ENCODE data around the gene SHCBP1L.

Gene SHCBP1L

GRCh38 chr1:182952677-182953444, at the start of gene SHCBP1L:
TSS of gene SHCBP1L (minus strand) at chr1:182953166. CDS start at chr1:182953133, 33 bp downstream.
- DNase-seq (ENCODE audit: low read depth): no peak

DNA sequence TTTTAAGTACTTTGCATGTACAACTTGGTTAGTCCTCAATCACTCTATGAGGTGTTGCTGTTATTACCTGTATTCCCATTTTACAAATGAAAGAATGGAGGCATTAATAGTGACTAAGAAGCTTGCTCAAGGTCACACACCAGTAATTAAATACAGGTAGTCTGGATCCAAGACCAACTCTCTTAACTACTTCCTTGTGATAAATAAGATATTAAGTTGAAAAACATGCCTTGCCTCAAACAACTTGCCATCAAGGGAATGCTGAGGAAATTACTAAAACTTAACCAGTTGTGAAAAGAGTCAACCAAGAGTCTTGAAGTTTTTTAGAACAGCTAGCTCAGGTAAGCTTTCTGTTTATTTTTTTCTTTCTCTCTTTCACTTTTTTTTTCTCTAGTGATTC, 49.3 kb upstream of the SHCBP1L start:
- DNase-seq (ENCODE audit: low read depth): no peak

DNA sequence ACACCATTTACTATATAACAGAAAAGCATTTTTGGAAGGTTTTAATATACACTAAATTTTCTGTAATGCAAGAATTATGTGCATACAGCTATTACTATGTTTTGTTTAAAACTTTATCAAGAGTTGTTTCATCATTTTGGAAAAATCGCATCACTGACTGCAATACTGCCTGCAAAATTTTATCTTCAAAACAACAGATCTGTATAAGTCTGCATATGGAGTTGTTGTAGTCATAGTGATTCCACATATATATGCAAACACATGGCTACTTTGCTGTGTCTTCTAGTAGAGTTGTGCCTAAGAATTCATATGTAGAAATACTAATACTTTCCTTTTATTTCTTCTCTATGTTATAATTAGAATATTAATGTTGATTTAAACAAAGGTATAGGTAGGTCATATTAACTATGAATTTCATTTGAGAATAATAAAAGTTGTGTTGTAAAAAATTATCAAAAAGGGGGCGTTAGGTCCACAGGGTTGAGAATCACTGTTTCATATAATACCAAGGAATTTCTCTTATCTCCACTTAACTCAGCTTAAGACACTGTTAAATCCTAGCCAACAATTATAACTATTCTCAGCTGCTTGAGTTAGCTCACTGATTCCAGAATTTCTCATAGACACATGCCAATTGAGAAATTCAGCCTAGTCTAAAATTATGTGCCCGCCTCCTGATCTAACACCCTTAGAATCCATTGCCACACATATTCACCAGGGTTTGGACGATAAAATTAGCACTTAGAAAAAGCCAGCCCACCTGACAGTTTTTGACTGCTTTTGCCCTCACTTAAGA, 47.4 kb upstream of the SHCBP1L start:
- no peak for DNase-seq (ENCODE audit: low read depth)

DNA sequence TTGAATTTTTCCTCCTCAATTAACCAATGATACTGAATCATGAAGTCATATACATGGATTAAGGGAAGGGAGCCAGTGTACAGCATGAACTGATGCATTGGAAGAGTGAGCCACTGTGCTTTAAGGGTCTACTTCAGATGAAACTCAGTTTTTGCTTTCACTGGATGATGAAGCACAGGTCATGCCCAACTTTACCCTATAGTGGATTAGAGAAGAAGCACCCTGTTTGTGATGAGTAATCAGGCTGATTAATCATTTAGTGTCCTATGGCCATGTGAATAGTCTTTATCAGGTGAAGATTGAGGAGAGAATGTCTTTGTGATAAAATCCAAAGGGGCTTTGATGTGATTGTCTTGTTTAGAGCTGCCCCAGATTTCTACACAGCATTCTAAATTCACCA, 45.5 kb upstream of the SHCBP1L start:
- DNase-seq (ENCODE audit: low read depth): no peak

DNA sequence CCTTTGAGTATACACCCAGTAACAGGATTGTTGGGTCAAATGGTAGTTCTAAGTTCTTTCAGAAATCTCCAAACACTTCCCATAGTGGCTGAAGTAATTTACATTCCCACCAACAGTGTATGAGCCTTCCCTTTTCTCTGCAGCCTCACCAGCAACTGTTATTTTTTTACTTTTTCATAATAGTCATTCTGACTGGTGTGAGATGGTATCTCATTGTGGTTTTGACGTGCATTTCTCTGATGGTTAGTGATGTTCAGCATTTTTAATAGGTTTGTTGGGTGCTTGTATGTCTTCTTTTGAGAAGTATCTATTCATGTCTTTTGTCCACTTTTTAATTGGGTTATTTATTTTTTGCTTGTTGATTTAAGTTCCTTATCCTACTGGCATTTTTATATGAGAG, 43.9 kb upstream of the SHCBP1L start:
- no peak for DNase-seq (ENCODE audit: low read depth)

DNA sequence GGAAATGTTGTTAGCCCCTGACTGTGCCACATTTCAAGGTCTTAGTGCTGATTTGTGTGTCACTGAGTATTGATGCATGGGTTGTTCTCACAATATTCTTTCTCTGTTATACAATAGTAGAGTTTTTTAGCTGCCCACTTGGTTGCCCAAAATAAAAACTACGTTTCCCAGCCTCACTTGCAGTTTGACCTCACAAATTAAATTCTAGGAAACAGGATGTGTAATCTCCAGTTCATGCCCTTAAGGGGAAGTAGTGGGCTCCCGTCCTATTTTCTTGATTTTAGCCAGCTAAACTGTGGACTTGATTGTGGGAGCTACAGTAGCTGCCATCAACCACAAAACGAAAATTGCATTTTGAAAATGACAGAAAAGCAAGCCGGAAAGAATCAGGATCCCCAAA, 42.9 kb upstream of the SHCBP1L start:
- no peak for DNase-seq (ENCODE audit: low read depth)

GRCh38 chr1:182993746-182994145, 40.8 kb upstream of the SHCBP1L start:
- no peak for DNase-seq (ENCODE audit: low read depth)

DNA sequence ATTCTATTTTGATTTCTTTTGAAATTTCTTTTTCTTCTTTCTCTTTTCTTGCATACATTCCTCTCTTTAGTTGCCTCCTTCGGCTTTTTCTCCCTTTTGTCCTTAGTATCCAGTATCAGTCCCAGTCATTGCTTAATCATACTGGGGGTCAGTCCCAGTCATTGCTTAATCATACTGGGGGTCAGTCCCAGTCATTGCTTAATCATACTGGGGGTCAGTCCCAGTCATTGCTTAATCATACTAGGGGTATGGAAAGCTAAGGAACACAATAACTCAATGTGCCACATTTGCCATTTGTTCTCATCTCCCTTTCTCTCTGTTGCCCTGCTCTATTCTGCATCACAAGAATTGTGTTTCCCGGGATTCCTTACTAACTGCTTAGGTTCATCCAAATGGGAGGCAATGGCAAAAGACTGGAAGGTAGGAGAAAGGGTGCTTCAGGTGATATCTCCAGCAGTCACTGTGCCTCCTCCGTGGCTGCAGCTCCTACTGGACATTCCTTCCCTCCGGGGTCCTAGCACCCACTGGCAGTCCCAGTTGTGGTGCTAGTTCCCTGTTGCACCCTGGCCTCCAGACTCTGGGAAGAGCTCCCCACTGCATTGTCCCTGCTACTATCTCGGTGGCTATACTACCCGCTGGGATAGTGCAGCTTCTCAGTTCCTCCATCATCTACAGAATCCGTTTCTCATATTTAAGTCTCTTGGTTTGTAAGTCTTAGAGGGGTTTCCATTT, 37.6 kb upstream of the SHCBP1L start:
- no peak for DNase-seq (ENCODE audit: low read depth)

DNA sequence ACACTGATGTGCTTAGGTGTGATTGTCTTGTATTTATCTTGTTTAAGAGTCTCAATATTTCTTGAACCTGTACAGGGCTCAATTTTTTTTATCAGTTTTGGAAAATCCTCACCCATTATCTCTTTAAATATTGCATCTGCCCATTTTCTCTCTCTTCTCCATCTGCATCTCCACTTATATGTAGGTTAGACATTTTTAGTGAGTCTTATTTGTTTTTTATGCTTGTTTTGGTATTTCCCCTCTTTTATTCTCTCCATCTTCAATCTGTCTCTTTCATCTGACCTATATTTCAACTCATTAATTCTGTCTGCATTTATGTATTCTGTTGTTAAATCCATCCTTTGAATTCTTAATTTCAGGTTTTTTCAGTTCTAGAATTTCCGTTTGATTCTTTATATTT, 32.9 kb upstream of the SHCBP1L start:
- no peak for DNase-seq (ENCODE audit: low read depth)

DNA sequence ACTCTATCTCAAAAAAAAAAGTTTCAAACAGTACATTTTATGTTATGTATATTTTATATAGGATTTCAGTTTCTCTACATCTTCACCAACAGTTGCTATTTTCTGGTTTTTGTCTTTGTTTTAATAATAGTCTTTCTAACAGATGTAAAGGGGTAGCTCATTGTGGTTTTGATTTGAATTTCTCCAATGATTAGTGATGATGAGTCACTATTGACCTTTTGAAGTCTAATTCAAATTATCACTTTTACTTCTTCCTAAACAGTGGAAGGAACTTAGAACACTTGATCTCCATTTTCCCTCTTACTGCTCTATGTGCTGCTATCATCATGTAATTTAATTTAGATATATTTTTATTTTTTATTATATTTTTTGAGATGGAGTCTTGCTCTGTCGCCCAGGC, 31.7 kb upstream of the SHCBP1L start:
- DNase-seq (ENCODE audit: low read depth): no peak

DNA sequence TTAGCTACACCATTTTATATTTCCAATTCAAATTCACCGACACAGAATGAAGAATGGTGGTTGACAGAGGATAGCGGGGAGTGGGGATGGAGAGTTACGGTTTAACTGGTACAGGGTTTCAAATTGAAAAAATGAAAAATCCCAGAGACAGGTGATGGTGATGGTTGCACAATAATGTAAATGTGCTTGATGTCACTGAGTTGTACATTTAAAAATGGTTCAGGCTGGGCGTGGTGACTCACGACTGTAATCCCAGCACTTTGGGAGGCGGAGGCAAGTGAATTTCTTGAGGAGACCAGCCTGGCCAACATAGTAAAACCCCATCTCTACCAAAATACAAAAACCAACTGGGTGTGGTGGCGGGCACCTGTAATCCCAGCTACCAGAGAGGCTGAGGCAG, 31.2 kb upstream of the SHCBP1L start:
- no peak for DNase-seq (ENCODE audit: low read depth)

DNA sequence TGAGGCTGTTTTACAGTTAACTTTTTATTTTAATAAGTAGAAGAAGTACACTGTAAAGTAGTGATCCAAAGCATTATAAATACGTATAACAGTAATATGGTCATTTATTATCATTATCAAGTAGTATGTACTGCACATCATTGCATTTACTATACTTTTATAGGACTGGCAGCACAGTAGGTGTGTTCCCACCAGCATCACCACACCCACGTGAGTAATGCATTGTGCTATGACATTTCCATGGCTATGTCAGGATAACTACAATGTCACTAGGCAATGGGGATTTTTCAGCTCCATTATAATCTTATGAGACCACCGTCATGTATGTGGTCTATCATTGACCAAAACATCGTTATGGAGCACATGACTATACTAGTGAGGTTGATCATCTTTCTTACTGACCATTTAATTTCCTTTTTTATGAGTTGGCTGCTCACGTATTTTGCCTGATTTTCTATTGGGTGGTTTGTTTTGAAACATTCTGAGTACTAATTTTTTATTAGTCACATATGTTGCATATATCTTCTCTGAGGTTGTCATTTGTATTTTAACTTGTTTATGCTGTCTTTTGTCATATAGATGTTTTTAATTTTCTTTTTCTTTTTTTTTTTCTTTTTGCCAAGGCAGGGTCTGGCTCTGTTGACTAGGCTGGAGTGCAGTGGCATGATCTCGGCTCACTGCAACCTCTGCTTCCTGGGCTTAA, 25.3 kb upstream of the SHCBP1L start:
- DNase-seq (ENCODE audit: low read depth): no peak

GRCh38 chr1:182977480-182977879, 24.5 kb upstream of the SHCBP1L start:
- no peak for DNase-seq (ENCODE audit: low read depth)

- DNase-seq (ENCODE audit: low read depth): no peak
Measured at GRCh38 chr1:182974506-182975191, 21.7 kb upstream of the SHCBP1L start.

DNA sequence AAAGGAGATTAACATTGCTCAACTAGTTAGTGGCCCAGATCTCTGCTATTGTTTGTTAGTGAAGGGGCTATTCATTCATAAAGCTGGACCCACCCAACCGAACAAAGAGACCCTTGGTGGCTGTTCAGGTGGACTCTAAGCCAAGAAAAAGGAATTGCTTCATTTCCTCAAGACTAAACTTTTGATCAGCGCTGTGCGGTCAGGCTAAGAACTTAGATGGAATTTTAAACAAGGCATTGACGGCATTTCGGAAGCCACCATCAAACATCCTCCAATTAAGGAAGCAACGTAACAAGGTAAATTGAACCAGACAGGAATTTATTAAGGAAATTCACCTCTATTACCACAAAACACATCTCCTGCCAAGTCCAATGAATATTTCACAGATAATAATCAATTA, 19.9 kb upstream of the SHCBP1L start:
- DNase-seq (ENCODE audit: low read depth): no peak

- DNase-seq (ENCODE audit: low read depth): no peak
Measured at GRCh38 chr1:182972231-182972630, 19.3 kb upstream of the SHCBP1L start.

DNA sequence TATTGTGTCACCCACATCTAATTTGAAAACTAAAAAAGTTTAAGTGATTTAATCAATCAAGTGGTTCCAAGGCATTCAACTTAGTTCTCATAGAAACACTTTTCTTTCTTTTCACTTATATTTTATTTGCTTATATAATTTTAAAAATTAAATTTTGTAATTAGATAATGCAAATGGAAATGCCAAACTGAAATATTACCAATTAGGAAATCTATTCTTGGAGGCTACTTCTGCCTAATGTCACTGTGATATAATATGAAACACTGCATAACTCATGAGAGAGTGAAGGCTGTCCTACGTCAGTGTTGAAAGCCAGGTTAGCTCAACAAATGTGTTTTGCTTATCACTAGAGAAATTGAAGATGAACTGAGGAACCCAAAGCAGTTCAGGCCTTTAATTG, 18.3 kb upstream of the SHCBP1L start:
- no peak for DNase-seq (ENCODE audit: low read depth)

- no peak for DNase-seq (ENCODE audit: low read depth)
Measured at GRCh38 chr1:182968836-182969734, 16.1 kb upstream of the SHCBP1L start.

- DNase-seq (ENCODE audit: low read depth): no peak
Measured at GRCh38 chr1:182968151-182968741, 15.3 kb upstream of the SHCBP1L start.

DNA sequence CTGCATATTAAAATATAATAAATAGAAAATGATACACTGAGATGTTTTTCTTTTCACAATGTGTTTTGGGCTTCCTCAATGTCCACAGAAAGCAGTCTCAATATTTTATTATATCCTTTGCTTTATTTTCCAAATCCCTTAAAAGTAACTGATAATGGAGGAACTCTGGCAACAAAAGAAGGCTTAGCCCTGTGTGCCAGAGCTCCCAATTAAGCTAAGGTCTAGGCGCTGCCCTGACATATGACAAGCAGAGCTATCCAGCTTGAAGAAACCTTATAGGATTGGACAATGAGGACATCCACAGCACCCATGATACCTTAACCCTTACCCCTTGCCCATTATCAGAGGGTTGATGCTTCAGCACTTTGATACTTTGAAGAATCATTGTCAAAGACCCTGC, 12.9 kb upstream of the SHCBP1L start:
- no peak for DNase-seq (ENCODE audit: low read depth)
